GM19193 (cell line): ENCODE measurements around the gene NISCH.
A peak's percentile ranks its signal among the peaks of the same experiment; 100 is the strongest.

ENCODE experiments used
- POLR2A ChIP-seq: IDR thresholded peaks from 4 replicates; pipeline ENCODE4 v1.6.1; 2011; ENCODE audit not compliant: insufficient read depth, insufficient read length; ENCODE audit errors: extremely low read depth

The NISCH gene

GRCh38 chr3:52532838-52533622 lies 77.6 kb downstream of the NISCH start:
- no peak for TF ChIP-seq POLR2A

- TF ChIP-seq POLR2A: peak; percentile 45
Measured at GRCh38 chr3:52533623-52534280, 78.3 kb downstream of the NISCH start, which contains the start of gene NT5DC2. Gene NT5DC2 (minus strand): TSS chr3:52533857. CDS start chr3:52533737, 120 bp downstream.

- TF ChIP-seq POLR2A: no peak
Measured at GRCh38 chr3:52534281-52535183, 79.1 kb downstream of the NISCH start.

GRCh38 chr3:52535411-52536111 lies 80.2 kb downstream of the NISCH start:
- TF ChIP-seq POLR2A: no peak

- TF ChIP-seq POLR2A: no peak
Measured at GRCh38 chr3:52536112-52536368, 80.6 kb downstream of the NISCH start.

- TF ChIP-seq POLR2A: peak; percentile 99
Measured at GRCh38 chr3:52536369-52537164, 81.2 kb downstream of the NISCH start, which contains the start of gene UQCC5. Gene UQCC5 (plus strand): TSS chr3:52536605. CDS start chr3:52536756, 151 bp downstream.

- no peak for TF ChIP-seq POLR2A
Measured at GRCh38 chr3:52537165-52537620, 81.8 kb downstream of the NISCH start.

- TF ChIP-seq POLR2A: no peak
Measured at GRCh38 chr3:52537726-52538421, 82.5 kb downstream of the NISCH start.

GRCh38 chr3:52539010-52539653 lies 83.7 kb downstream of the NISCH start:
- no peak for TF ChIP-seq POLR2A

- TF ChIP-seq POLR2A: no peak
Measured at GRCh38 chr3:52541050-52541449, 85.6 kb downstream of the NISCH start.
